Measurements from ENCODE around the gene XIRP2. TPM values are rescaled to one million over a fixed set of nuclear protein-coding genes. Genes with fewer than 3 reads are reported as not detected.

XIRP2 gene
- total RNA-seq, 1 donor from 2014 or later, result 0.05 TPM

DNA sequence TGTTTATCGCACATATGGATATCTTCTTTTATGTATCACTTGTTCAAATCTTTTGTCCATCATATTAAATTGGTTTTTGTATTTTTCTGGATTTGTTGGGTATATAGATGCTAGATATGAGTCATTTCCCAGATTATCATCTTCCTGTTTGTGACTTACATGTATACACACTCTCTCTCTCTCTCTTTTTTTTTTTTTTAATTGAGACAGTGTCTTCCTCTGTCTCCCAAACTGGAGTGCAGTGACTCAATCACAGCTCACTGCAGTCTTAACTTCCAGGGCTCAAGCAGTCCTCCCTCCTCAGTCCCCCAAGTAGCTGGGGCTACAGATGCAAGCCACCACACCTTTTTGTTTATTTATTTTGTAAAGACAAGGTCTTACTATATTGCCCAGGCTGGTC is 43.8 kb downstream of the XIRP2 start:
- Mint-ChIP-seq H3K36me3 (ENCODE audit: low read depth) (no peaks in the 10 kb centered on the region), H3K4me1 (no peaks in the 10 kb centered on the region), H3K4me3 (no peak overlapping the region), H3K27ac (ENCODE audit: unreplicated experiment) (no peak overlapping the region), H3K27me3 (ENCODE audit: low read depth) (no peaks in the 10 kb centered on the region), H3K9me3 (no peaks in the 10 kb centered on the region)
- TF ChIP-seq, protein P1, sequence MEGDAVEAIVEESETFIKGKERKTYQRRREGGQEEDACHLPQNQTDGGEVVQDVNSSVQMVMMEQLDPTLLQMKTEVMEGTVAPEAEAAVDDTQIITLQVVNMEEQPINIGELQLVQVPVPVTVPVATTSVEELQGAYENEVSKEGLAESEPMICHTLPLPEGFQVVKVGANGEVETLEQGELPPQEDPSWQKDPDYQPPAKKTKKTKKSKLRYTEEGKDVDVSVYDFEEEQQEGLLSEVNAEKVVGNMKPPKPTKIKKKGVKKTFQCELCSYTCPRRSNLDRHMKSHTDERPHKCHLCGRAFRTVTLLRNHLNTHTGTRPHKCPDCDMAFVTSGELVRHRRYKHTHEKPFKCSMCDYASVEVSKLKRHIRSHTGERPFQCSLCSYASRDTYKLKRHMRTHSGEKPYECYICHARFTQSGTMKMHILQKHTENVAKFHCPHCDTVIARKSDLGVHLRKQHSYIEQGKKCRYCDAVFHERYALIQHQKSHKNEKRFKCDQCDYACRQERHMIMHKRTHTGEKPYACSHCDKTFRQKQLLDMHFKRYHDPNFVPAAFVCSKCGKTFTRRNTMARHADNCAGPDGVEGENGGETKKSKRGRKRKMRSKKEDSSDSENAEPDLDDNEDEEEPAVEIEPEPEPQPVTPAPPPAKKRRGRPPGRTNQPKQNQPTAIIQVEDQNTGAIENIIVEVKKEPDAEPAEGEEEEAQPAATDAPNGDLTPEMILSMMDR (conservative IDR thresholded peaks at IDR 0.05), result no peak
- no peak for DNase-seq (ENCODE audit: low read depth, low spot score)

DNA sequence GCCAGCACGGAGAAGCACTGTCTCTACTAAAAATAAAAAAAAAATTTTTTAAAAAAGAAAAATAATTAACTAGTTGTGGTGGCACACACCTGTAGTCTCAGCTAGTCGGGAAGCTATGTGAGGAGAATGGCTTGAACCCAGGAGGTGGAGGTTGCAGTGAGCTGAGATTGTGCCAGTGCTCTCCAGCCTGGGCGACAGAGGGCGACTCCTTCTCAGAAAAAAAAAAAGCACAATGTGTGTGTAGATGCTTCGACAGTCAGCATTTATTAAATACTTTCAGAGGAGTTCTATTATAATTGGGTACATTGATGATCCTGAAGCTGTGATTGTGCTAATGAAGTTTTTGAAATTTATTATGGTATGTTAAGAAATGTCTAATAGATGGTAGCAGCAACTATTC is 46.5 kb downstream of the XIRP2 start:
- no peak for DNase-seq (ENCODE audit: low read depth, low spot score)

DNA sequence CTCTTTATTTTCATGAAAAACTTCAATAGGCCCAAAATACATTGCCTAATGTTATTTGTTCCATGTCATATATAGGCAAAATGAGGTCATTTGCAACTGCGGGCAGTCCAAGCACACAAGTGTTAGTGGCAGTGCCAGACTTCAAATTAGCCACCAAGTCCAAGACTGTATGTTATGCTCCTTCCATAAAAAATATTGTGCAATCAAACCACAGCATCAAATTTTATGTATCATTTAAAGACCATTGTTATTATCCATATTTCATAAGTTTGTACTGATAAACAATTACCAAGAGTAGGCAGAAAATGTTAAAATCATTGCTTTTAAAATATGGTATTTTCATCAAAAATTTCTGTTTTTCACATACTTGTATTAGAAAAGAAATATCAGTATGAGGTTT is 54.1 kb downstream of the XIRP2 start:
- Mint-ChIP-seq H3K27me3 (ENCODE audit: low read depth) (no peaks in the 10 kb centered on the region), H3K4me3 (no peak overlapping the region), H3K27ac (ENCODE audit: unreplicated experiment) (no peak overlapping the region), H3K4me1 (no peaks in the 10 kb centered on the region), H3K36me3 (ENCODE audit: low read depth) (peaks cover 5% of the 10 kb centered on the region), H3K9me3 (peaks cover 8% of the 10 kb centered on the region)
- DNase-seq (ENCODE audit: low read depth, low spot score), result no peak
- TF ChIP-seq, protein P1 (conservative IDR thresholded peaks at IDR 0.05), result no peak

More for the DNA sequence above, 46.5 kb downstream of the XIRP2 start:
- Mint-ChIP-seq H3K4me1 (no peaks in the 10 kb centered on the region), H3K9me3 (peaks cover 5% of the 10 kb centered on the region), H3K27ac (ENCODE audit: unreplicated experiment) (no peak overlapping the region), H3K36me3 (ENCODE audit: low read depth) (peaks cover 2% of the 10 kb centered on the region), H3K27me3 (ENCODE audit: low read depth) (no peaks in the 10 kb centered on the region), H3K4me3 (no peak overlapping the region)
- TF ChIP-seq, protein P1 (conservative IDR thresholded peaks at IDR 0.05), result no peak

DNA sequence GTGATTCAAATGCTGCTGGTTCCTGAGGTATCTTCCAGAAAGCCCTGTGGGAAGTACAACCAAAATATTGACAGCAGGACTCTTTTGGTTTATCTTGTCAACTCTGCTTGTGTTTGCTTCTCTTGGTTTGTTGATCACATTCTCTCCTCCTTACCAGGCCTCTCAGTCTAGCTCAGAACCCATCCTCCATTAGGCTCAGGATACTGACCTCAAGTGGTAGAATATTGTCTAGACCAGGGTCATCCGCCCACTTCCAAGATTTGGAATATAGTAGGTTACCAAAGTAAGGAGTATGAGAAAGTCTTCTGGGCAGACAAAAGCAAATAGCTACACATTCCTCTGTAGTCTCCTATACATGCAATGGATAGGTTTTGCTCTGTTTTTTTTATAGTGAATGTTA is 56.6 kb downstream of the XIRP2 start:
- H3K27me3 Mint-ChIP-seq (ENCODE audit: low read depth), result no peaks in the 10 kb centered on the region
- H3K4me3 Mint-ChIP-seq, result no peak overlapping the region
- H3K27ac Mint-ChIP-seq (ENCODE audit: unreplicated experiment), result no peak overlapping the region
- TF ChIP-seq, protein P1 (conservative IDR thresholded peaks at IDR 0.05), result no peak
- DNase-seq (ENCODE audit: low read depth, low spot score), result no peak
- peaks cover 7% of the 10 kb centered on the region for H3K9me3 Mint-ChIP-seq
- peaks cover 2% of the 10 kb centered on the region for H3K36me3 Mint-ChIP-seq (ENCODE audit: low read depth)
- H3K4me1 Mint-ChIP-seq, result no peaks in the 10 kb centered on the region

DNA sequence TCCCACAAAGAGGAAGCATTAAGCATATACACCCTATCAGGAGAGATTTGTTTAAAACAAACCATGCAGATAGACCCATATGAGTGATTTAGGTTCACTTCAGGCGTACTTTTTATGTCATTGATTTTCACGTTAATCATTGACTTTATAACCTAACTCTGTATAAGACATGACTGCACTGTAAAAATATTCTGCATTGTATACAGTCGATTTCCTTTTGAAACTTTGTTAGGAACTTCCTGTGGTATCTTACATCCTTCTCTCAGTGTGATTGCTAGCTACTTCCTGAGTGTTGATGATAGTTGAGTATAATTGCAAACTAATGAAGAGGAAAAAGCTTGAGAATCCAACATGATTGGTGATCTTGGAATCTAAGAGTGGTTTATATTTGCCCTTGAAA is 69.4 kb downstream of the XIRP2 start:
- H3K9me3 Mint-ChIP-seq, result no peaks in the 10 kb centered on the region
- no peak overlapping the region for H3K27ac Mint-ChIP-seq (ENCODE audit: unreplicated experiment)
- H3K27me3 Mint-ChIP-seq (ENCODE audit: low read depth), result no peaks in the 10 kb centered on the region
- H3K4me1 Mint-ChIP-seq, result peaks cover 14% of the 10 kb centered on the region
- no peak for DNase-seq (ENCODE audit: low read depth, low spot score)
- H3K4me3 Mint-ChIP-seq, result no peak overlapping the region
- TF ChIP-seq, protein P1 (conservative IDR thresholded peaks at IDR 0.05), result no peak
- no peaks in the 10 kb centered on the region for H3K36me3 Mint-ChIP-seq (ENCODE audit: low read depth)

Measured in neural crest cell (in vitro differentiated cells).